GM18861 (cell line): ENCODE data around the gene SLC10A7.

Source experiments
- ATAC-seq: cut with Tn5 transposase; IDR thresholded peaks from one replicate; pipeline ENCODE4 v1.9.1; 2021; ENCODE audit not compliant: unreplicated experiment

Gene SLC10A7

GRCh38 chr4:146317783-146318182, 204.0 kb downstream of the SLC10A7 start:
- no peak for ATAC-seq

- no peak for ATAC-seq
Measured at GRCh38 chr4:146315184-146315583, 206.6 kb downstream of the SLC10A7 start.

DNA sequence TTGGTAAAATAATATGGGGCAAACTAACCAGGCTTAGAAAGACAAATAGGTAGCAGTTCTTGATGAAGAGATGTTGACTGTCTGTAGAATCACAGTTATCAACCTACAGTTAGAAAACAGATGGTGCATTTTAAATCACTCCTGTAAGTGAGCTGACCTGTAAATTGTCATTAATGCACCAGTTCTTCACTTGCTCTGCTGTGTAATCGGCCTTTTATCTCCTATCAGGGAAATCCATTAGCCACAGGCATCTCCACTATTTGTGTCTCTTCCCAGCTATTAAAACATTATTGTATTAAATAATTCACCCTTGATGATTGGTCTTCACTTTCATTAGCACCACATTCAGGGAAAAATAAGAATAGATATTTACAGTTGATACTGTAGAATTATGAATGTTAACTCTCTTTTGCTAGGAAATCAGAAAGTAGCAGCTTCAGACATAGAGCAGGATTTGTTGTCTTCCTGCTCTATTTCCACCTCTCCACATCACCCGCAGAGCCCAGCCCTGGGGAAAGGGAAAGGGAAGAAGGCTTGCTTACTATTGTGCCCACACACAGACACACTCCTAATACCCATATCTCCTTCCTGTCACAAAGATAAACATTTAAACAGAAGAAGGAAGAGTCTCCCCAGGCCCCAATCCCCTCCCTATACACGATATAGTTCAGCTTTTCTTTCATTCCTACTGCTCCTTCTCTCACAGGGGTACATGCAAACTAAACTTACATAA, 210.3 kb downstream of the SLC10A7 start:
- ATAC-seq, result no peak

- ATAC-seq, result peak; percentile 82
Measured at GRCh38 chr4:146310319-146311021, 211.3 kb downstream of the SLC10A7 start.

GRCh38 chr4:146308951-146309350, 212.8 kb downstream of the SLC10A7 start:
- ATAC-seq, result no peak

DNA sequence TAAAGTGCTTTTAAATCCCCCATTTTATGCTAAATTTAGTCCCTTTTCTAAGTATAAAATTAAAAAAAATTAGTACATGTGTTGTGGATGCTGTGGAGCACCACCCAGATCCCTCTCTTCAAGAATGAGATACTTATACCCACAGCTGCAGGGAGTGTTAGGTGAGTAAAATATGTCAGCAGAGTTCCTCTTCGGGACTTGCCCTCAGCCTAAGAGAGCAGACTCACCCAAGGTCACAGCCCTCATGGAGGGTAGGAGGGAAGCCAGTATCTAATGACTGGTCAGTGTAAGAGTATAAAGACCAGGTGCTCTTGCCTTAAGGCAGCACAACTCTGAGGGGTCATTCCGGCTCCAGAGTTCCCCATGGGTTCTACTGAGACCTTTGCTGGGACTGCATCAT, 218.9 kb downstream of the SLC10A7 start:
- ATAC-seq, result no peak

GRCh38 chr4:146299607-146300006, 222.1 kb downstream of the SLC10A7 start:
- ATAC-seq, result no peak

- no peak for ATAC-seq
Measured at GRCh38 chr4:146294776-146295175, 227.0 kb downstream of the SLC10A7 start.

- ATAC-seq, result no peak
Measured at GRCh38 chr4:146292508-146292907, 229.2 kb downstream of the SLC10A7 start.

- no peak for ATAC-seq
Measured at GRCh38 chr4:146291313-146291712, 230.4 kb downstream of the SLC10A7 start.

GRCh38 chr4:146288193-146288592, 233.5 kb downstream of the SLC10A7 start:
- no peak for ATAC-seq

GRCh38 chr4:146285037-146285436, 236.7 kb downstream of the SLC10A7 start:
- no peak for ATAC-seq

DNA sequence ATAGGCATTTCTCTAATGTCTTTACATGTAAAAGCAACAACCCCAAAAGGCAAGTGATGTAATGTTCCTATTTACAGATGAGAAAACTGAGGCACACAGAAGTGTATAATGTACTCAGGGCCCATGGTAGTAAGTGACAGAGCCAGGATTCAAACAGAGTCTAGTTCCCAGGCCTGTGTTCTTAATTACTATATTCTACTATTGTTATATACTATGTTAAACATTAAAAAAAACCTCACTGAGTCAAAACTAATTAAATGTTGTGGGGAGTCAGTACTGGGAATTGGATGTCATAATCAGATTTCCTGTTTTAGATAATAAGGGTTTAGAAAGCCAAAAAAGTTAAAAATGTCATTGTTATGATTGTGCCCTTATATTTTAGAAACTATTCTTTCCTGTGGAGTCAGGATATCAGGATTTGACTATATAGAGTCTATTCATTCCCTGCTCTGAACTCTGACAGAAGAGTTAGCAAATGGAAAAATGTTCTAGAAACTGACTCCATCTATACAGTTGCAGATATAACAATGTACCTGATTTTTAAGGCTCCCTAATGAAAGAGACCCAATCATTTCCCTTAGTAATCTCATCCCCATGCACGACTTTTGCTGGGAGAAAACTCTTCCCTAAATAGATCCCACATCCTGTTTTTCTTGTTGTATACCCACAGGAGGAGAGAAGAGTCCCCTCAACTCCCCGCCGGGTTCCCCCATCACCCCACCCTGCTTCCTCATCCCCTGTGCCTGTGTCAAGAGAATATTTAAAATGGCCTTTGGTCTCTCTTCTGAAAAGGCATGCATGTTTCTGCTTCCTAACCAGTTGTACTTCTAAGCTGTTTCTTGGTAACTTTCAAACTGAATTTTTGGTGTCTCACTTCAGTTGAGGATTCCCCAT, 237.7 kb downstream of the SLC10A7 start:
- ATAC-seq, result no peak

GRCh38 chr4:146282657-146283056, 239.1 kb downstream of the SLC10A7 start:
- no peak for ATAC-seq

DNA sequence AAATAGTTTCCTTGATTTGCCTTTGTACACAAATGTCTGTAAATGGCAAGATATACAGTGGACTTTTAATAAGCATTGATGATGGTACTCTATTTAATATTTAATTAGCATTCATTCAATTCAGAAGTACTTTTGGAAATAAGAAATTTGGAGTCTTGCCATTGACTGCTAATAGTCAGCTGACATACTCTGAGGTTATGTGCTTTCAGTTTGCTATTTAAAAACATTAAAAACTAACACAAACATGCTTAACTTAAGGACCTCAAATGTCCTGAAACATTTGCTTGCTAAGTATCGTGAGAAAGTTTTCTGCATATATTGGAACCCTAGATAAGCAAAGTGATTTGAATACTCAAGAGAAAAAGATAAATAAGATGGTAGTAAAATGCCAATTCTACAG, 242.8 kb downstream of the SLC10A7 start:
- no peak for ATAC-seq

- no peak for ATAC-seq
Measured at GRCh38 chr4:146275370-146275769, 246.4 kb downstream of the SLC10A7 start.

- no peak for ATAC-seq
Measured at GRCh38 chr4:146274774-146275173, 247.0 kb downstream of the SLC10A7 start.

DNA sequence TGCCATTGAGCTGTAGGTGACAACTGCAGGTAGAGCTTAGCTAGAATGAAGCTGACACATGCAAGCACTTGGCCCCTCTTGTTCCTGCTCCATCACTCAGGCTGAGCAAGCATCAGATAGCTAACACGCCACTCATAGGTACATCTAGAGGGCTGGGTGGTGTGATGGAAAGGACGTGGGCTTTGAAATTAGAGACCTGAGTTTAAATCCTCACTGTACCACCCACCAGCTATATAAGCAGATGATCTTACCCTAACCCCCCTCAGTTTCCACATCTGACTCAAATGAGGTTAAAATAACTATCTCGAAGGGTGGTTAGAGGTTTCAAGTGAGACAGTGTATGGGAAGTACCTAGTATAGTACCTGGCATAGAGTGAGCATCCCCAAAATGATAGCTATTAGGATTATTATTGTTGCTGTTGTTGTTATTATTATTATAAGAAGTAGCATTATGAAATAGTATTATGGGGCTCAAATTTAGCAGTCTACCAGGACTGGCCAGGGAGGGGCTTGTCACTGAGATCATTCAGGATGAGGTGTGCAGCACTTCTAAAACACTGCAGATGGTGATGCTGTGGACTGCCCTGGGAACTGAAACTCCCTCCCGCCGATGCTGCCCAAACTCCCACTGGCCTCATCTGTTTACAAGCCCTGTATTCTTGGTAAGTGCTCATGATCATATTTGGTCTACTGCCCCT, 248.4 kb downstream of the SLC10A7 start:
- peak; percentile 56 for ATAC-seq

- no peak for ATAC-seq
Measured at GRCh38 chr4:146271466-146271865, 250.3 kb downstream of the SLC10A7 start.

GRCh38 chr4:146269228-146269653, 252.5 kb downstream of the SLC10A7 start:
- peak; percentile 66 for ATAC-seq

DNA sequence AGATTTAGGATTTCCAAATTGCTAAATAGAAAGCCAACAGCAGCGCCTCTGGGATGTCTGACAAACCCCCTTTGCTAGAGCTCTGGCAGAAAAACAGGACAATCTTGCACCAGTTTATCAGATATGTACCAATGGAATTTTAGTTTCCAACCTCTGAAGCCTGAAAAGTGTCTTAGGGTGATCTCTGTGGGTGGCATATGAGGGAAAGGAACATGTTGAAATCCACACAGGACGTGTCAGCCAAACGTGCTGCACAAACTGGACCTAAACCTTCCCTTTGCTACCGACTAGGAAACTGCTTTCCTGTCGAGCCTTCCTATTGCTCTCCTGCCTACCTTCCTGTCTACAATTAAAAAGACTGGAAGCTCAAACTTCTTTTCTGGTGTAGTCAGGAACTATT, 253.9 kb downstream of the SLC10A7 start:
- ATAC-seq, result no peak
